ENCODE measurements around the gene ALK.

Gene ALK

GRCh38 chr2:29388071-29388470, 533.3 kb downstream of the ALK start:
- Histone ChIP-seq H3K27ac (ENCODE audit: low read length) (no peak overlapping the region), H3K4me1 (ENCODE audit: control insufficient read depth, low read depth, low read length) (no peaks in the 10 kb centered on the region), H3K9me3 (ENCODE audit: control insufficient read depth, low read depth, low read length) (no peaks in the 10 kb centered on the region), H3K36me3 (ENCODE audit: control insufficient read depth, low read depth, low read length) (no peaks in the 10 kb centered on the region), H3K27me3 (ENCODE audit: control insufficient read depth, insufficient read depth, low read length) (no peaks in the 10 kb centered on the region), H3K4me3 (ENCODE audit: low read length) (no peak overlapping the region), H3K9ac (ENCODE audit: low read length) (no peak overlapping the region)

DNA sequence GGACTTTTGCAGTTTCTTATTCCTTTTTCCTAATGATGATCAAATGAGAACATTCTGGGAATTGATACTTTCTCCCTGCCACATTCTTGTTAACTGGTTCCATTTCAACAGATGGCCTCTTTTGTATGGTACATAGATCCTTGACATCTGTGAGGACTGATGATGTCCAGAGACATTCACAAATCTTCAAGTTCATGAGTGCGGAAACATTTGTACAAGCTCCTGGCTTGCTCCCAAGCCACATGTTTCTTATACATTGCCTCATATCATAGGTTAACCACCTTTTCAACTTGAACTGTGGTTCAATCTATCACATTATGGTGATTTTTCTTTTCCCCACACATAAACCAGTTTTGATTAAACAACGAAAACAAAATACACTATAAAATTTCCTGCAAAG, 538.9 kb downstream of the ALK start:
- Histone ChIP-seq H3K9ac (ENCODE audit: low read length) (no peak overlapping the region), H3K9me3 (ENCODE audit: control insufficient read depth, low read depth, low read length) (no peaks in the 10 kb centered on the region), H3K36me3 (ENCODE audit: control insufficient read depth, low read depth, low read length) (no peaks in the 10 kb centered on the region), H3K27me3 (ENCODE audit: control insufficient read depth, insufficient read depth, low read length) (no peaks in the 10 kb centered on the region), H3K4me3 (ENCODE audit: low read length) (no peak overlapping the region), H3K27ac (ENCODE audit: low read length) (no peak overlapping the region), H3K4me1 (ENCODE audit: control insufficient read depth, low read depth, low read length) (no peaks in the 10 kb centered on the region)

DNA sequence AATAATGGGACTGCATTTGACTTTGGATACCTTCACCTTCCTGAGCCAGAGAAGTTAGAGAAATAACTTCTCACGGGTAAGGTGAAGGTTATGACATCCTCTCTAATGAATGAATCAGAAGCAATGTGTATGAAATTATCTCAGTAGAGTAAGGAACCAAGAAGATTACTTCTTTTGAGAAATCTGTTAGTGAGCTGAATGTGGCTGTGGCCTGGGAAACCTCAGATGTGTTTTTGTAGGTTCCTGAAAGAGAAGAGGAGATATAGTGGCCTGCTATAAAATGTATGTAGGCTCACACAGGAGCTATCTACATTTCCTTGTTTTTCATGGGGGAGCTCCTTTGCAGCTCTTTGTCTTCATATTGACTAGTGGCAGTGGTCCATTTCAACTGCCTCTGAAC, 543.6 kb downstream of the ALK start:
- H3K4me3 ChIP-seq (ENCODE audit: low read length), result no peak overlapping the region
- H3K27me3 ChIP-seq (ENCODE audit: control insufficient read depth, insufficient read depth, low read length), result no peaks in the 10 kb centered on the region
- H3K4me1 ChIP-seq (ENCODE audit: control insufficient read depth, low read depth, low read length), result no peaks in the 10 kb centered on the region
- no peak overlapping the region for H3K9ac ChIP-seq (ENCODE audit: low read length)
- no peak overlapping the region for H3K27ac ChIP-seq (ENCODE audit: low read length)
- no peaks in the 10 kb centered on the region for H3K36me3 ChIP-seq (ENCODE audit: control insufficient read depth, low read depth, low read length)
- H3K9me3 ChIP-seq (ENCODE audit: control insufficient read depth, low read depth, low read length), result no peaks in the 10 kb centered on the region

GRCh38 chr2:29376541-29376940, 544.8 kb downstream of the ALK start:
- H3K4me3 ChIP-seq (ENCODE audit: low read length), result no peak overlapping the region
- no peaks in the 10 kb centered on the region for H3K4me1 ChIP-seq (ENCODE audit: control insufficient read depth, low read depth, low read length)
- H3K36me3 ChIP-seq (ENCODE audit: control insufficient read depth, low read depth, low read length), result no peaks in the 10 kb centered on the region
- no peaks in the 10 kb centered on the region for H3K9me3 ChIP-seq (ENCODE audit: control insufficient read depth, low read depth, low read length)
- H3K9ac ChIP-seq (ENCODE audit: low read length), result no peak overlapping the region
- no peaks in the 10 kb centered on the region for H3K27me3 ChIP-seq (ENCODE audit: control insufficient read depth, insufficient read depth, low read length)
- no peak overlapping the region for H3K27ac ChIP-seq (ENCODE audit: low read length)

DNA sequence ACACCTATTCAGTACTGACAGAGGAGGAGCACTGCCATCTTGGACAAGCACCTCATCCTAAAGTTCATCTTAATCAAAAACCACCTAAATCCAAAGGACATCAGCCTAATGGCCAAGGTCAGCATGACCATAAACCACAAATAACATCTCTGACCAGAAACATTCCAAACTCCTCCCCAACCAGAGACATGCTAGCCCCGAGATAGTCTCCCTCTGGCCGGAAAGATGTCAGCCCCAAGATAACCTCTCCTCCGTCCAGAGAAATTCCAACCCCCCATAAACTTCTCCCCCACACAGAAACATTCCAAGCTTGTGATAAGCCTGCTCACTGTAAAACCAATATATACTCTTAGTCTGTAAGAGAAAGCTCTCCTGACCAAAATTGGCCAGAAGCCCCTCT, 545.5 kb downstream of the ALK start:
- Histone ChIP-seq H3K27me3 (ENCODE audit: control insufficient read depth, insufficient read depth, low read length) (no peaks in the 10 kb centered on the region), H3K9me3 (ENCODE audit: control insufficient read depth, low read depth, low read length) (no peaks in the 10 kb centered on the region), H3K4me1 (ENCODE audit: control insufficient read depth, low read depth, low read length) (no peaks in the 10 kb centered on the region), H3K4me3 (ENCODE audit: low read length) (no peak overlapping the region), H3K9ac (ENCODE audit: low read length) (no peak overlapping the region), H3K36me3 (ENCODE audit: control insufficient read depth, low read depth, low read length) (no peaks in the 10 kb centered on the region), H3K27ac (ENCODE audit: low read length) (no peak overlapping the region)

GRCh38 chr2:29374823-29375222, 546.6 kb downstream of the ALK start:
- H3K27ac ChIP-seq (ENCODE audit: low read length), result no peak overlapping the region
- H3K27me3 ChIP-seq (ENCODE audit: control insufficient read depth, insufficient read depth, low read length), result no peaks in the 10 kb centered on the region
- no peaks in the 10 kb centered on the region for H3K36me3 ChIP-seq (ENCODE audit: control insufficient read depth, low read depth, low read length)
- no peak overlapping the region for H3K4me3 ChIP-seq (ENCODE audit: low read length)
- H3K4me1 ChIP-seq (ENCODE audit: control insufficient read depth, low read depth, low read length), result no peaks in the 10 kb centered on the region
- H3K9ac ChIP-seq (ENCODE audit: low read length), result no peak overlapping the region
- H3K9me3 ChIP-seq (ENCODE audit: control insufficient read depth, low read depth, low read length), result no peaks in the 10 kb centered on the region

DNA sequence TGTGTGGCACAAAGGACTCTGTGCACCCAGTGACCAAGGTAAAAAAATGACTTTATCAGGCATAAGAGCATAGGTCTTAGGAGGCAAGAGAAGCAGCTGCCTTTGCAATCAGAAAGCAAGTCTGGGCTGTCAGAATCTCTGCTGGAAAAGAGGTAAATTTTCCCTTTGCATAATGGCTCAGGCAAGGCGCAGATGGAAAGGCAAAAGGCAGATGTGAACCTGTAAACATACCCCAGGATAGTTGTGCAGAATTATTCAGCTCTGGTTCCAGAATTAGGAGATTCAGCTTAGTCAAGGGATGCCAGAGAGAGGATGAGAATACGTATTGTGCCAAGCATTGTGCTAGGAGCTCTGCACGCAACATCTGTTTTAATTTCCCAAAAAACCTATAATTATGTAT, 547.5 kb downstream of the ALK start:
- H3K9me3 ChIP-seq (ENCODE audit: control insufficient read depth, low read depth, low read length), result no peaks in the 10 kb centered on the region
- H3K27me3 ChIP-seq (ENCODE audit: control insufficient read depth, insufficient read depth, low read length), result no peaks in the 10 kb centered on the region
- H3K9ac ChIP-seq (ENCODE audit: low read length), result no peak overlapping the region
- no peak overlapping the region for H3K4me3 ChIP-seq (ENCODE audit: low read length)
- H3K36me3 ChIP-seq (ENCODE audit: control insufficient read depth, low read depth, low read length), result no peaks in the 10 kb centered on the region
- no peaks in the 10 kb centered on the region for H3K4me1 ChIP-seq (ENCODE audit: control insufficient read depth, low read depth, low read length)
- H3K27ac ChIP-seq (ENCODE audit: low read length), result no peak overlapping the region

- Histone ChIP-seq H3K27ac (ENCODE audit: low read length) (no peak overlapping the region), H3K4me3 (ENCODE audit: low read length) (no peak overlapping the region), H3K4me1 (ENCODE audit: control insufficient read depth, low read depth, low read length) (no peaks in the 10 kb centered on the region), H3K36me3 (ENCODE audit: control insufficient read depth, low read depth, low read length) (no peaks in the 10 kb centered on the region), H3K27me3 (ENCODE audit: control insufficient read depth, insufficient read depth, low read length) (no peaks in the 10 kb centered on the region), H3K9ac (ENCODE audit: low read length) (no peak overlapping the region), H3K9me3 (ENCODE audit: control insufficient read depth, low read depth, low read length) (no peaks in the 10 kb centered on the region)
These were observed 549.2 kb downstream of the ALK start for GRCh38 chr2:29372185-29372584.

DNA sequence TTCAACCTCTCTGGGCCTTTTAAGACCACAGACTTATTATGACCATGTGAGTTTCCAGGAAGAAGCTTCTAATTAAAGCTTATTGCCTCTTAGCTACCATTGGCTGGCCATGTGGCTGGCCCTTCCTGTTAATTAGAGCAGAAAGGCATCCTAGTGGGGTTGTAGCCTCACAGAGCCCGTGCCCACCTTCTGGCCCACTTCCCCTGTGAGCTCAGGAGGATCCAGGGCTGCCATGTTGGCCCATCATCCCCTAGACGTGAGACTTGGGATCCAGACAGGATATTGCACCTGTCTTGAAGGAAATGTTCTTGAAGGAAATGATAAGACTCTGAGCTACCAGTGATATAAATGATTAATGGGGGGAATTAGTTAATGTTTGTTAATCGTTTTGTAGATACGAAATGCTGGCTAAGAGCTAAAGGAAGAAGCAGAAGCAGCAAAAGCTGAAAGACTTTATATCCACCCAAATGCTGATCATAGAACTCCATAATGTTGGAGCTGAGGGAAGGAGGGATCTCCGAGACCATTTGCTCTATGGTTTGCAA, 550.7 kb downstream of the ALK start:
- H3K4me1 ChIP-seq (ENCODE audit: control insufficient read depth, low read depth, low read length), result no peaks in the 10 kb centered on the region
- no peaks in the 10 kb centered on the region for H3K27me3 ChIP-seq (ENCODE audit: control insufficient read depth, insufficient read depth, low read length)
- no peaks in the 10 kb centered on the region for H3K36me3 ChIP-seq (ENCODE audit: control insufficient read depth, low read depth, low read length)
- no peak overlapping the region for H3K9ac ChIP-seq (ENCODE audit: low read length)
- no peak overlapping the region for H3K4me3 ChIP-seq (ENCODE audit: low read length)
- no peak overlapping the region for H3K27ac ChIP-seq (ENCODE audit: low read length)
- H3K9me3 ChIP-seq (ENCODE audit: control insufficient read depth, low read depth, low read length), result no peaks in the 10 kb centered on the region

DNA sequence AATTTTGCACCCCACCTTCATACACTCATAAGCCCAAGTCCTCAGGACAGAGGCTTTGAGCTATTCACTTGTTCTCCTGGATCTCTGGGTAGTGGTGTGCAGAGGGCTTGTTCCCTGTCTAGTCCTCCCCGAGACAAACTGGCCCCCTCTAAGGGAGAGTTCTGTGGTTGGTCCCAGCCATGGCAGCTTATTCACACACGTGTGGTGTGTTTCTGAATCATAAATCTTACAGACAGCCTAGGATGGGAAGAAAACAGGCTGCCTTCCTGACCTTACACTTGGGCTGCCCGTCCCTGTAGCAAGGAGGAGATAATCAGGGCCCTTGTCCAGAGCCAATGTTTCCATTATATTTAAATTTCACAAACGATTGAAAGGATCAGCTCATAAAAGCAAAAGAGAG, 551.2 kb downstream of the ALK start:
- Histone ChIP-seq H3K4me3 (ENCODE audit: low read length) (no peak overlapping the region), H3K9me3 (ENCODE audit: control insufficient read depth, low read depth, low read length) (no peaks in the 10 kb centered on the region), H3K27ac (ENCODE audit: low read length) (no peak overlapping the region), H3K4me1 (ENCODE audit: control insufficient read depth, low read depth, low read length) (no peaks in the 10 kb centered on the region), H3K36me3 (ENCODE audit: control insufficient read depth, low read depth, low read length) (no peaks in the 10 kb centered on the region), H3K27me3 (ENCODE audit: control insufficient read depth, insufficient read depth, low read length) (no peaks in the 10 kb centered on the region), H3K9ac (ENCODE audit: low read length) (no peak overlapping the region)

DNA sequence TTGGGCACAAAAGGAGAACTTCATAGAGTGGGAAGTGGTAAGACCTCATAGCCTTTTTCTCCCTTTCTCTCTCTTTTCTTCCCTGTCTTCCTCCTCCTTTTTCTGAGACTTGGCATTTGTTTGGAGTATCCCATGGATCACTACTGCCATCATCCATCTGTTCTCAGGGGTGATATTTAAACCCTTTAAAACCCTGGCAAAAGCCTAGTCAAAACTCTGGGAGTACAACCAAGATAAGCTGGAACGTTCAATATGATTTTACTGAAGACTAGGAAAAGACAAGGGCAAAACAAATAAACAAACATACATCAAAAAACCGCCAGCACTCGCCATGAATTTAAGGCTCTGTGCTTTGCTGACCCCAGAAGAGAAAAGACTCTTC, 552.7 kb downstream of the ALK start:
- Histone ChIP-seq H3K9ac (ENCODE audit: low read length) (no peak overlapping the region), H3K4me3 (ENCODE audit: low read length) (no peak overlapping the region), H3K27ac (ENCODE audit: low read length) (no peak overlapping the region), H3K36me3 (ENCODE audit: control insufficient read depth, low read depth, low read length) (no peaks in the 10 kb centered on the region), H3K27me3 (ENCODE audit: control insufficient read depth, insufficient read depth, low read length) (no peaks in the 10 kb centered on the region), H3K4me1 (ENCODE audit: control insufficient read depth, low read depth, low read length) (no peaks in the 10 kb centered on the region), H3K9me3 (ENCODE audit: control insufficient read depth, low read depth, low read length) (no peaks in the 10 kb centered on the region)

DNA sequence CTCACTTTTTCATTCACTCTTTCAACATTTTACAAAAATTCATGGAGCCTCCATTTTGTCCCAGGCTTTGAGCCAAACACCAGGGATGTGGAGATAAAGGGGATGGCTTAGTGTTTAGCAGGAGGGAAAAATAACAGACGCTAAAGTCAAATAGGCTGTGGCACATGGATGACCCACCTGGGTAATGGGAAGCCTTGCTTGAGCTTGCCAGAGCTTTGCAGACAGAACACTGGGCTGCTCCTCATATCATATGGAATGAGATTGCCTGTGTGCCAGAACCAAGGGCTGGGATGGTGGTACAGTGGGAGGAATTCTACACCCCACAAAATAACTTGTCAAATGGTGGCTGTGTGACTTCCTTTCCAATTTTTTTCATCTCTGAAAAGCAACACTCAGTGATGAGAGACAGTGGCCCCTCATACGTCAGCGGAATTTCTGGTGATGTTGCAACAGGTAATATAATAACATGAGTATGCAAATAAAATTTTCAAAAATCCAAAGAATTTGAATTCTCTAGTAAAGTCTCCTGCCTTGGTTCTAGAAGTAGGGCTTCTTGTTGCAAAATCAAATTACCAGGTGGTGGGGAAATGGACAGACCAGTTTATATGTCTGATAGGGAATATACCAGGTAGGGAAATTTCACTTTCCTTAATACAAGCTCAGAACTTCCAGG, 553.3 kb downstream of the ALK start:
- Histone ChIP-seq H3K9me3 (ENCODE audit: control insufficient read depth, low read depth, low read length) (no peaks in the 10 kb centered on the region), H3K27ac (ENCODE audit: low read length) (no peak overlapping the region), H3K36me3 (ENCODE audit: control insufficient read depth, low read depth, low read length) (no peaks in the 10 kb centered on the region), H3K4me1 (ENCODE audit: control insufficient read depth, low read depth, low read length) (no peaks in the 10 kb centered on the region), H3K4me3 (ENCODE audit: low read length) (no peak overlapping the region), H3K9ac (ENCODE audit: low read length) (no peak overlapping the region), H3K27me3 (ENCODE audit: control insufficient read depth, insufficient read depth, low read length) (no peaks in the 10 kb centered on the region)

All from iPS-18a (cell line).